ENCODE results near the gene MED29. TPM values are rescaled to one million over a fixed set of nuclear protein-coding genes. Genes with fewer than 3 reads are reported as not detected.

MED29 gene
- total RNA-seq, 1 donor: 19.9 TPM

GRCh38 chr19:39390451-39390750 is 777 bp upstream of the MED29 start:
- Histone ChIP-seq H3K4me1 (ENCODE audit: insufficient read depth, low read length) (peaks cover 17% of the 10 kb centered on the region), H3K4me2 (ENCODE audit: insufficient read depth, low read length) (peak overlapping the region; percentile 88), H3K27me3 (ENCODE audit: insufficient read depth, low read length) (no peaks in the 10 kb centered on the region), H3K4me3 (ENCODE audit: insufficient read depth, low read length) (peak overlapping the region; percentile 82), H3K79me2 (ENCODE audit: insufficient read depth, low read length) (peaks cover 38% of the 10 kb centered on the region), H2AFZ (ENCODE audit: low read length) (peak overlapping the region; percentile 82), H4K20me1 (ENCODE audit: insufficient read depth, low read length) (no peaks in the 10 kb centered on the region), H3K36me3 (ENCODE audit: insufficient read depth, low read length) (peaks cover 56% of the 10 kb centered on the region), H3K9me3 (ENCODE audit: low read depth, low read length) (no peaks in the 10 kb centered on the region), H3K27ac (ENCODE audit: low read depth, low read length) (peak overlapping the region; percentile 97)
- no peak for TF ChIP-seq CTCF (IDR thresholded peaks at IDR 0.05; ENCODE audit: extremely low read depth, low read depth, low read length)
- peak; percentile 76 for DNase-seq (ENCODE audit: insufficient read length, low spot score, missing footprints)

- no peaks in the 10 kb centered on the region for H4K20me1 ChIP-seq (ENCODE audit: insufficient read depth, low read length)
- H3K4me3 ChIP-seq (ENCODE audit: insufficient read depth, low read length): no peak overlapping the region
- no peaks in the 10 kb centered on the region for H3K9me3 ChIP-seq (ENCODE audit: low read depth, low read length)
- H3K4me1 ChIP-seq (ENCODE audit: insufficient read depth, low read length): peaks cover 30% of the 10 kb centered on the region
- H3K79me2 ChIP-seq (ENCODE audit: insufficient read depth, low read length): peaks cover 13% of the 10 kb centered on the region
- peaks cover 21% of the 10 kb centered on the region for H3K36me3 ChIP-seq (ENCODE audit: insufficient read depth, low read length)
- H3K27ac ChIP-seq (ENCODE audit: low read depth, low read length): peak overlapping the region; percentile 94
- H3K4me2 ChIP-seq (ENCODE audit: insufficient read depth, low read length): peak overlapping the region; percentile 30
- no peaks in the 10 kb centered on the region for H3K27me3 ChIP-seq (ENCODE audit: insufficient read depth, low read length)
- TF ChIP-seq CTCF (IDR thresholded peaks at IDR 0.05; ENCODE audit: extremely low read depth, low read depth, low read length): peak; percentile 93
- H2AFZ ChIP-seq (ENCODE audit: low read length): peak overlapping the region; percentile 33
- peak; percentile 99 for DNase-seq (ENCODE audit: insufficient read length, low spot score, missing footprints)
Measured at GRCh38 chr19:39397360-39398296, 6.5 kb downstream of the MED29 start.

GRCh38 chr19:39398297-39398864 is 7.2 kb downstream of the MED29 start:
- no peak overlapping the region for H2AFZ ChIP-seq (ENCODE audit: low read length)
- H3K27me3 ChIP-seq (ENCODE audit: insufficient read depth, low read length): no peaks in the 10 kb centered on the region
- DNase-seq (ENCODE audit: insufficient read length, low spot score, missing footprints): peak; percentile 91
- H4K20me1 ChIP-seq (ENCODE audit: insufficient read depth, low read length): no peaks in the 10 kb centered on the region
- H3K4me3 ChIP-seq (ENCODE audit: insufficient read depth, low read length): no peak overlapping the region
- peak overlapping the region; percentile 30 for H3K4me2 ChIP-seq (ENCODE audit: insufficient read depth, low read length)
- peaks cover 10% of the 10 kb centered on the region for H3K79me2 ChIP-seq (ENCODE audit: insufficient read depth, low read length)
- H3K36me3 ChIP-seq (ENCODE audit: insufficient read depth, low read length): peaks cover 20% of the 10 kb centered on the region
- peaks cover 36% of the 10 kb centered on the region for H3K4me1 ChIP-seq (ENCODE audit: insufficient read depth, low read length)
- TF ChIP-seq CTCF (IDR thresholded peaks at IDR 0.05; ENCODE audit: extremely low read depth, low read depth, low read length): no peak
- no peaks in the 10 kb centered on the region for H3K9me3 ChIP-seq (ENCODE audit: low read depth, low read length)
- peak overlapping the region; percentile 94 for H3K27ac ChIP-seq (ENCODE audit: low read depth, low read length)

- TF ChIP-seq CTCF (IDR thresholded peaks at IDR 0.05; ENCODE audit: extremely low read depth, low read depth, low read length): no peak
- H4K20me1 ChIP-seq (ENCODE audit: insufficient read depth, low read length): no peaks in the 10 kb centered on the region
- peaks cover 12% of the 10 kb centered on the region for H3K36me3 ChIP-seq (ENCODE audit: insufficient read depth, low read length)
- H2AFZ ChIP-seq (ENCODE audit: low read length): no peak overlapping the region
- H3K4me1 ChIP-seq (ENCODE audit: insufficient read depth, low read length): peaks cover 40% of the 10 kb centered on the region
- peak; percentile 15 for DNase-seq (ENCODE audit: insufficient read length, low spot score, missing footprints)
- H3K9me3 ChIP-seq (ENCODE audit: low read depth, low read length): no peaks in the 10 kb centered on the region
- H3K27ac ChIP-seq (ENCODE audit: low read depth, low read length): no peak overlapping the region
- no peak overlapping the region for H3K4me3 ChIP-seq (ENCODE audit: insufficient read depth, low read length)
- H3K79me2 ChIP-seq (ENCODE audit: insufficient read depth, low read length): peaks cover 4% of the 10 kb centered on the region
- no peak overlapping the region for H3K4me2 ChIP-seq (ENCODE audit: insufficient read depth, low read length)
- H3K27me3 ChIP-seq (ENCODE audit: insufficient read depth, low read length): no peaks in the 10 kb centered on the region
Measured at GRCh38 chr19:39399668-39400050, 8.5 kb downstream of the MED29 start.

Measured in osteoblast (primary cell).